PC-3 (cell line): ENCODE data around the gene TMEM214. TPM values are rescaled to one million over a fixed set of nuclear protein-coding genes. Genes with fewer than 3 reads are reported as not detected.

Experiments
- ATAC-seq: fragments of 200-7000 bp; cut with Tn5 transposase; 2 replicates; pipeline ENCODE4 v1.9.1; 2020; ENCODE audit warnings: mild to moderate bottlenecking, moderate library complexity
- BruUV-seq: library from RNA; stranded (reverse); fragments of 400-500 nt; replicated peaks from 2 replicates; lab custom pipeline; 2021; lab: Mats Ljungman, UMichigan
- CTCF ChIA-PET: fragments of 300-600 bp; sonication (Branson Sonifier 250); formaldehyde crosslinking; loops from one replicate; lab custom pipeline; 2022; ENCODE audit warnings: antibody characterized with exemption; lab: Charles Lee
- POLR2A ChIA-PET: fragments of 300-600 bp; sonication (Branson Sonifier 250); formaldehyde crosslinking; loops from one replicate; lab custom pipeline; 2022; ENCODE audit warnings: antibody characterized with exemption; ENCODE audit not compliant: unreplicated experiment; lab: Charles Lee
- DNase-seq: peaks from one replicate; pipeline ENCODE4 v3.0.0-alpha.2; 2015
- H2AFZ ChIP-seq: fragments of 300-600 bp; sonication (generic); 2 replicates; pipeline ENCODE4 v1.6.0; 2016; ENCODE audit warnings: antibody characterized with exemption, low read length
- H3F3A ChIP-seq: fragments of 300-600 bp; sonication (generic); one replicate; pipeline ENCODE4 v1.6.0; 2017; ENCODE audit warnings: antibody characterized with exemption, low read length, control low read depth, mild to moderate bottlenecking; ENCODE audit not compliant: unreplicated experiment
- H3K27ac ChIP-seq: fragments of 300-600 bp; sonication (generic); 2 replicates; pipeline ENCODE4 v1.5.1; 2016; ENCODE audit warnings: mild to moderate bottlenecking, low read length
- H3K27me3 ChIP-seq: fragments of 300-600 bp; sonication (generic); 2 replicates; pipeline ENCODE4 v1.6.1; 2016; ENCODE audit warnings: low read length, mixed read lengths
- H3K36me3 ChIP-seq: fragments of 300-600 bp; sonication (generic); 2 replicates; pipeline ENCODE4 v1.6.1; 2016; ENCODE audit warnings: low read depth, mixed run types, low read length, mixed read lengths
- H3K4me1 ChIP-seq: fragments of 300-600 bp; sonication (generic); 2 replicates; pipeline ENCODE4 v1.5.1; 2016; ENCODE audit warnings: low read length; ENCODE audit not compliant: insufficient read depth
- H3K4me2 ChIP-seq: fragments of 300-600 bp; sonication (generic); 2 replicates; pipeline ENCODE4 v1.6.0; 2016; ENCODE audit warnings: low read length
- H3K4me3 ChIP-seq: fragments of 300-600 bp; sonication (generic); 2 replicates; pipeline ENCODE4 v1.5.1; 2016; ENCODE audit warnings: mild to moderate bottlenecking, low read length, mixed read lengths
- H3K79me2 ChIP-seq: fragments of 300-600 bp; sonication (generic); 2 replicates; pipeline ENCODE4 v1.6.1; 2017; ENCODE audit warnings: low read length, mixed read lengths
- H3K9ac ChIP-seq: fragments of 300-600 bp; sonication (generic); 2 replicates; pipeline ENCODE4 v1.6.0; 2016; ENCODE audit warnings: mild to moderate bottlenecking, low read length
- H3K9me2 ChIP-seq: fragments of 300-600 bp; sonication (generic); replicated peaks from 2 replicates; pipeline ENCODE4 v1.6.1; 2016; ENCODE audit warnings: mixed run types, low read length, mixed read lengths
- H3K9me3 ChIP-seq: fragments of 300-600 bp; sonication (generic); 2 replicates; pipeline ENCODE4 v1.6.1; 2016; ENCODE audit warnings: low read length, mixed read lengths
- H4K20me1 ChIP-seq: fragments of 300-600 bp; sonication (generic); 2 replicates; pipeline ENCODE4 v1.6.1; 2016; ENCODE audit warnings: low read length, mixed read lengths
- CTCF ChIP-seq: fragments of 300-600 bp; sonication (generic); conservative IDR thresholded peaks from 2 replicates; pipeline ENCODE4 v1.5.1; 2017; ENCODE audit warnings: antibody characterized with exemption, low read depth, mild to moderate bottlenecking, low read length
- EZH2 ChIP-seq: fragments of 300-600 bp; sonication (generic); IDR thresholded peaks from one replicate; pipeline ENCODE4 v1.6.1; 2017; ENCODE audit warnings: antibody characterized with exemption, mild to moderate bottlenecking, low read length; ENCODE audit not compliant: unreplicated experiment
- EZH2phosphoT487 ChIP-seq: fragments of 300-600 bp; sonication (generic); IDR thresholded peaks from 2 replicates; pipeline ENCODE4 v1.6.1; 2018; ENCODE audit warnings: mild to moderate bottlenecking, antibody characterized with exemption, low read length, borderline replicate concordance
- intact Hi-C: fragments of 100-400 bp; cut with micrococcal nuclease; formaldehyde crosslinking; loops from 2 replicates; pipeline ENCODE4 v1.9.0; 2023
- total RNA-seq: library from RNA; depleted of rRNA; stranded (reverse); fragments of >200 nt; gene quantifications from 2 replicates; pipeline ENCODE4 v1.2.3, GENCODE V29; 2014

The TMEM214 gene
- total RNA-seq, 1 experiment from 2014 or later: 43.0 TPM

GRCh38 chr2:27081984-27082772 lies 49.4 kb downstream of the TMEM214 start:
- Histone ChIP-seq H3K9me2 (no peaks in the 10 kb centered on the region), H3K36me3 (no peaks in the 10 kb centered on the region), H3K4me1 (peaks cover 13% of the 10 kb centered on the region; the same call in 1 of the 2 replicates), H4K20me1 (no peaks in the 10 kb centered on the region), H2AFZ (no peak overlapping the region), H3K9ac (no peak overlapping the region), H3K27ac (no peak overlapping the region), H3F3A (no peaks in the 10 kb centered on the region), H3K79me2 (no peaks in the 10 kb centered on the region), H3K4me3 (no peak overlapping the region), H3K4me2 (no peak overlapping the region), H3K27me3 (no peaks in the 10 kb centered on the region), H3K9me3 (no peaks in the 10 kb centered on the region)
- DNase-seq (no peak), ATAC-seq (no peak)
- POLR2A ChIA-PET: no interaction called here
- intact Hi-C loops: no loop called here
- TF ChIP-seq EZH2phosphoT487 (no peak), EZH2 (no peak), CTCF (no peak)
- CTCF ChIA-PET: no interaction called here
- no TSS peak for BruUV-seq

GRCh38 chr2:27082773-27083409 lies 50.1 kb downstream of the TMEM214 start:
- Histone ChIP-seq H2AFZ (no peak overlapping the region), H3K9ac (no peak overlapping the region), H3K9me3 (no peaks in the 10 kb centered on the region), H3K27ac (no peak overlapping the region), H3K4me1 (peaks cover 19% of the 10 kb centered on the region; the same call in 1 of the 2 replicates), H3K27me3 (no peaks in the 10 kb centered on the region), H3F3A (no peaks in the 10 kb centered on the region), H3K9me2 (no peaks in the 10 kb centered on the region), H3K4me3 (no peak overlapping the region), H3K79me2 (no peaks in the 10 kb centered on the region), H3K4me2 (no peak overlapping the region), H3K36me3 (no peaks in the 10 kb centered on the region), H4K20me1 (no peaks in the 10 kb centered on the region)
- BruUV-seq: no TSS peak
- ChIA-PET POLR2A (no interaction called here), CTCF (no interaction called here)
- DNase-seq (no peak), ATAC-seq (no peak)
- TF ChIP-seq EZH2phosphoT487 (no peak), CTCF (no peak), EZH2 (no peak)
- intact Hi-C loops: no loop called here
